Testis (tissue), 3 donors: ENCODE data around the gene RAP1GDS1. TPM values are rescaled to one million over a fixed set of nuclear protein-coding genes. Genes with fewer than 3 reads are reported as not detected.

Experiments
- DNase-seq: peaks from one replicate; pipeline ENCODE4 v3.0.0-alpha.2; 2019
- H3K27ac ChIP-seq, 2 donors: fragments of 200-600 bp; sonication (generic); one replicate each; pipeline ENCODE4 v1.5.1; 2019
- H3K27me3 ChIP-seq: fragments of 200-600 bp; sonication (generic); one replicate; pipeline ENCODE4 v1.5.1; 2019
- H3K36me3 ChIP-seq: fragments of 200-600 bp; sonication (generic); one replicate; pipeline ENCODE4 v1.5.1; 2017; ENCODE audit warnings: low read depth; ENCODE audit errors: missing control alignments
- H3K4me1 ChIP-seq: fragments of 200-600 bp; sonication (generic); one replicate; pipeline ENCODE4 v1.5.1; 2019
- H3K4me3 ChIP-seq, 2 donors: fragments of 200-600 bp; sonication (generic); one replicate each; pipeline ENCODE4 v1.5.1; 2017 to 2019
- H3K9me3 ChIP-seq: fragments of 200-600 bp; sonication (generic); one replicate; pipeline ENCODE4 v1.5.1; 2017
- CTCF ChIP-seq, 3 experiments: fragments of 450-650 bp in 2 of 3; fragments of 200-600 bp in 1 of 3; sonication (generic) in 1 of 3; IDR thresholded peaks; one replicate each; pipeline ENCODE4 v1.5.1; 2016 to 2019; ENCODE audit warnings: antibody characterized with exemption in 3 of 3, mild to moderate bottlenecking in 2 of 3, moderate library complexity in 1 of 3
- POLR2A ChIP-seq: fragments of 450-650 bp; IDR thresholded peaks from one replicate; pipeline ENCODE4 v1.6.1; 2017; ENCODE audit warnings: antibody characterized with exemption, mild to moderate bottlenecking, moderate library complexity
- WGBS, 2 donors: methylation state at CpG; one replicate each; pipeline ENCODE4 v1.1.5; 2018; 5-methylcytosine and 5-hydroxymethylcytosine counted together
- intact Hi-C: fragments of 100-400 bp; cut with DNase I; formaldehyde crosslinking; loops from one replicate; pipeline ENCODE4 v1.15.1; 2023; ENCODE audit warnings: low total_unique reads
- polyA plus RNA-seq: library from polyadenylated mRNA; stranded (reverse); fragments of 350-450 nt; fragmentation: Illumina TruSeq; extraction: RNeasy Lipid Tissue Mini Kit (QIAGEN cat#74804); gene quantifications from one replicate; pipeline ENCODE4 v1.2.3, GENCODE V29; 2014; ENCODE audit warnings: low read depth, low replicate concordance; ENCODE audit not compliant: insufficient read depth
- total RNA-seq, 2 donors: library from RNA; depleted of rRNA; stranded (reverse); fragments of >200 nt; gene quantifications; one replicate each; pipeline ENCODE4 v1.2.3, GENCODE V29; 2016

RAP1GDS1 gene
- total and polyA plus RNA-seq, 3 donors from 2014 or later, result 34.2 to 38.0 (median 37.2) TPM

GRCh38 chr4:98369322-98369721 lies 108.1 kb downstream of the RAP1GDS1 start:
- no peak for DNase-seq
- Histone ChIP-seq H3K27ac (no peak overlapping the region), H3K27me3 (no peaks in the 10 kb centered on the region), H3K4me1 (no peaks in the 10 kb centered on the region), H3K9me3 (no peaks in the 10 kb centered on the region), H3K36me3 (no peaks in the 10 kb centered on the region), H3K4me3 (no peak overlapping the region)
- 93 to 96% methylated on average over 3 of the region's 3 CpGs for WGBS, 2 donors
- intact Hi-C loops, result no loop called here
- no peak for TF ChIP-seq POLR2A
- TF ChIP-seq CTCF (IDR thresholded peaks at IDR 0.05), result no peak

GRCh38 chr4:98374643-98375042 lies 113.5 kb downstream of the RAP1GDS1 start:
- Histone ChIP-seq H3K4me3 (no peak overlapping the region), H3K4me1 (no peaks in the 10 kb centered on the region), H3K27ac (no peak overlapping the region), H3K27me3 (no peaks in the 10 kb centered on the region), H3K9me3 (no peaks in the 10 kb centered on the region), H3K36me3 (no peaks in the 10 kb centered on the region)
- 69 to 75% methylated on average over 5 of the region's 5 CpGs for WGBS, 2 donors
- intact Hi-C loops, result no loop called here
- TF ChIP-seq POLR2A (no peak), CTCF (IDR thresholded peaks at IDR 0.05) (no peak)
- no peak for DNase-seq

GRCh38 chr4:98377559-98377958 lies 116.4 kb downstream of the RAP1GDS1 start:
- TF ChIP-seq POLR2A (no peak), CTCF (IDR thresholded peaks at IDR 0.05) (no peak)
- H3K4me1 ChIP-seq, result no peaks in the 10 kb centered on the region
- no peaks in the 10 kb centered on the region for H3K27me3 ChIP-seq
- no peak overlapping the region for H3K27ac ChIP-seq
- intact Hi-C loops, result no loop called here
- 45 to 64% methylated on average over 1 of the region's 1 CpG for WGBS, 2 donors
- DNase-seq, result no peak
- no peak overlapping the region for H3K4me3 ChIP-seq
- no peaks in the 10 kb centered on the region for H3K9me3 ChIP-seq
- H3K36me3 ChIP-seq, result no peaks in the 10 kb centered on the region

- no peak overlapping the region for H3K27ac ChIP-seq
- intact Hi-C loops, result no loop called here
- no peak overlapping the region for H3K4me3 ChIP-seq
- no peak for DNase-seq
- H3K9me3 ChIP-seq, result no peaks in the 10 kb centered on the region
- TF ChIP-seq CTCF (IDR thresholded peaks at IDR 0.05) (no peak), POLR2A (no peak)
- no peaks in the 10 kb centered on the region for H3K36me3 ChIP-seq
- no peaks in the 10 kb centered on the region for H3K4me1 ChIP-seq
- H3K27me3 ChIP-seq, result no peaks in the 10 kb centered on the region
- 92 to 93% methylated on average over 2 of the region's 2 CpGs for WGBS, 2 donors
Measured at GRCh38 chr4:98381306-98381705, 120.1 kb downstream of the RAP1GDS1 start.

GRCh38 chr4:98383431-98384106 lies 122.4 kb downstream of the RAP1GDS1 start:
- intact Hi-C loops, result no loop called here
- Histone ChIP-seq H3K9me3 (no peaks in the 10 kb centered on the region), H3K36me3 (no peaks in the 10 kb centered on the region), H3K27ac (no peak overlapping the region), H3K27me3 (no peaks in the 10 kb centered on the region), H3K4me3 (no peak overlapping the region), H3K4me1 (no peaks in the 10 kb centered on the region)
- TF ChIP-seq POLR2A (no peak), CTCF (IDR thresholded peaks at IDR 0.05) (no peak)
- 92 to 93% methylated on average over 3 of the region's 3 CpGs for WGBS, 2 donors
- no peak for DNase-seq
